Activated CD8-positive, alpha-beta T cell treated with anti-CD3 and anti-CD28 coated beads, Interleukin-2, amount 10 ng/mL, durations not matched to agents 7 days and 5 days (primary cell): ENCODE data around the gene MORN3. TPM values are rescaled to one million over a fixed set of nuclear protein-coding genes. Genes with fewer than 3 reads are reported as not detected.
A peak's percentile ranks its signal among the peaks of the same experiment; 100 is the strongest.
"Not testable (repeated sequence)": the region's sequence is repeated elsewhere in the genome, so short reads cannot be mapped to it uniquely, and the experiment has no call there.

Experiments
- ATAC-seq: fragments of 150-1000 bp; cut with Tn5 transposase; one replicate; pipeline ENCODE4 v1.10.0; 2021; ENCODE audit warnings: moderate library complexity
- CTCF ChIA-PET: fragments of 350-600 bp; sonication (Branson Sonifier 250); formaldehyde crosslinking; loops from one replicate; lab custom pipeline; 2021; ENCODE audit warnings: antibody characterized with exemption; lab: Charles Lee
- POLR2A ChIA-PET: fragments of 350-600 bp; sonication (Branson Sonifier 250); formaldehyde crosslinking; loops from one replicate; lab custom pipeline; 2021; ENCODE audit warnings: antibody characterized with exemption; lab: Charles Lee
- DNase-seq: peaks from one replicate; pipeline ENCODE4 v3.0.0-alpha.2; 2020
- H3K27ac Mint-ChIP-seq: one replicate; pipeline ENCODE4 v1.8.0; 2021; ENCODE audit warnings: mild to moderate bottlenecking, mixed read lengths
- H3K27me3 Mint-ChIP-seq: one replicate; pipeline ENCODE4 v1.8.0; 2021; ENCODE audit warnings: low read depth, mixed read lengths
- H3K36me3 Mint-ChIP-seq: one replicate; pipeline ENCODE4 v1.8.0; 2021; ENCODE audit warnings: low read depth, mixed read lengths
- H3K4me1 Mint-ChIP-seq: one replicate; pipeline ENCODE4 v1.8.0; 2021; ENCODE audit warnings: low read depth, mixed read lengths
- H3K4me3 Mint-ChIP-seq: one replicate; pipeline ENCODE4 v1.8.0; 2021; ENCODE audit warnings: mild to moderate bottlenecking, mixed read lengths
- H3K9me3 Mint-ChIP-seq: one replicate; pipeline ENCODE4 v1.8.0; 2022; ENCODE audit warnings: mixed read lengths; ENCODE audit not compliant: insufficient read depth
- total RNA-seq, 2 experiments: library from RNA; stranded (reverse); gene quantifications; one replicate each; pipeline ENCODE4 v1.2.3, GENCODE V29; 2021

Gene MORN3
- total RNA-seq, 2 experiments from 2014 or later, result 0.26 to 0.37 TPM

DNA sequence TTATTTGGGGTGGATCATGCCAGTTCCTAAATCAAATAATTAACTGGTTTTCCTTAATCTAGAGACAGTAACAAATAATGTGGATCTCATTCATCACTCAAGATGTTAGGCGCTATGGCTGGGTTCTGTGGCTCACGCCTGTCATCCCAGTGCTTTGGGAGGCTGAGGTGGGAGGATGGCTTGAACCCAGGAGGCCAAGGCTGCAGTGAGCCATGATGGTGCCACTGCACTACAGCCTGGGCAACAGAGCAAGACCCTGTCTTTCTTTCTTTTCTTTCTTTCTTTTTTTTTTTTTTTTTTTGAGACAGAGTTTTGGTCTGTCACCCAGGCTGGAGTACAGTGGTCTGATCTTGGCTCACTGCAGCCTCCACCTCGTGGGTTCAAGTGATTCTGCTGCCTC is 23.3 kb upstream of the MORN3 start:
- not testable (repeated sequence) for H3K36me3 Mint-ChIP-seq, H3K4me1 Mint-ChIP-seq
- CTCF ChIA-PET, result interaction anchor here (2.5 to 4.8 kb wide), 3 partner anchors 19 to 101 kb away, joined by 11 to 36 read pairs (median 28); partner anchors contain the start of genes RHOF and TMEM120B

DNA sequence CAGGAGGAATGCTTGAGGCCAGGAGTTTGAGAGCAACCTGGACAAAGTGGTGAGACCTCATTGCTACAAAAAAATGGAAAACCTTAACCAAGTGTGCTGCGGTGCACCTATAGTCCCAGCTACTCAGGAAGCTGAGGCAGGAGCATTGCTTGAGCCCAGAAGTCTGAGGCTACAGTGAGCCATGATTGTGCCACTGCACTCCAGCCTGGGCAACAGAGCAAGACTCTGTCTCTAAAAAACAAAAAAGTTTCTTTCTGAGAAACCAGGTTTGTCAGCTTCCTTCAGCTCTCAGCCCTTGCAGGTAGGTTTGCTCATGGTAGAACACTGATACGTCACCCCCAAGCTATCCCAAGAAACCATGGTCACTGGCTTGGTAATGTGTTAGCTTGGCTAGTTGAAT is 20.0 kb upstream of the MORN3 start:
- ChIA-PET CTCF (interaction anchor here (0.9 to 3.8 kb wide), 5 partner anchors 18 to 122 kb away, joined by 3 to 19 read pairs (median 3); partner anchors contain the start of gene RHOF), POLR2A (no interaction called here)
- no peaks in the 10 kb centered on the region for H3K9me3 Mint-ChIP-seq
- no peaks in the 10 kb centered on the region for H3K27me3 Mint-ChIP-seq
- no peak overlapping the region for H3K27ac Mint-ChIP-seq
- no peak overlapping the region for H3K4me3 Mint-ChIP-seq
- DNase-seq (no peak), ATAC-seq (no peak)
- peaks cover 14% of the 10 kb centered on the region for H3K4me1 Mint-ChIP-seq
- peaks cover 3% of the 10 kb centered on the region for H3K36me3 Mint-ChIP-seq

More for the DNA sequence above, 23.3 kb upstream of the MORN3 start:
- H3K4me3 Mint-ChIP-seq, POLR2A ChIA-PET, H3K9me3 Mint-ChIP-seq, H3K27ac Mint-ChIP-seq, DNase-seq, ATAC-seq, H3K27me3 Mint-ChIP-seq: not testable (repeated sequence)

DNA sequence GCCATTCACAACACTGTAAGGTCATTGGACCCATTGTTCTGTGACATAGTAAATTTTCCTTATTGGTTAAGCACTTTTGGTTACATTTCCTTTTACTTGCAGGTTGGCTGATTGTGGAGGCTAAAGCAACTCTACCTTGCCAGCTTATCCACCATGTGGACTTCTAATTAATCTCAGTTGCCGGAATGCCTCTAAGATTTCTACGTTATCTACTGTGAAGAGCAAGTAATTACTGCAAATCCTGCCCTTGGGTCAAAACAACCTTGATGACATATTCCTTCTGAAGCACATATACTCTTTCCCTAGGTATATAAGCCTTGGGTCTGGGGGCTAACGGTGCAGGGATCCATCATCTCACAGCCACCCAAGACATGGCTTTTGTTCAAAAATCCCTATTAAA is 19.5 kb upstream of the MORN3 start:
- H3K9me3 Mint-ChIP-seq, result no peaks in the 10 kb centered on the region
- peak overlapping the region; percentile 34 for H3K27ac Mint-ChIP-seq
- DNase-seq (no peak), ATAC-seq (no peak)
- CTCF ChIA-PET, result interaction anchor here (0.9 to 3.8 kb wide), 5 partner anchors 17 to 123 kb away, joined by 3 to 19 read pairs (median 3); partner anchors contain the start of gene RHOF
- H3K4me3 Mint-ChIP-seq, result no peak overlapping the region
- POLR2A ChIA-PET, result no interaction called here
- peaks cover 3% of the 10 kb centered on the region for H3K36me3 Mint-ChIP-seq
- no peaks in the 10 kb centered on the region for H3K27me3 Mint-ChIP-seq
- H3K4me1 Mint-ChIP-seq, result peaks cover 14% of the 10 kb centered on the region

DNA sequence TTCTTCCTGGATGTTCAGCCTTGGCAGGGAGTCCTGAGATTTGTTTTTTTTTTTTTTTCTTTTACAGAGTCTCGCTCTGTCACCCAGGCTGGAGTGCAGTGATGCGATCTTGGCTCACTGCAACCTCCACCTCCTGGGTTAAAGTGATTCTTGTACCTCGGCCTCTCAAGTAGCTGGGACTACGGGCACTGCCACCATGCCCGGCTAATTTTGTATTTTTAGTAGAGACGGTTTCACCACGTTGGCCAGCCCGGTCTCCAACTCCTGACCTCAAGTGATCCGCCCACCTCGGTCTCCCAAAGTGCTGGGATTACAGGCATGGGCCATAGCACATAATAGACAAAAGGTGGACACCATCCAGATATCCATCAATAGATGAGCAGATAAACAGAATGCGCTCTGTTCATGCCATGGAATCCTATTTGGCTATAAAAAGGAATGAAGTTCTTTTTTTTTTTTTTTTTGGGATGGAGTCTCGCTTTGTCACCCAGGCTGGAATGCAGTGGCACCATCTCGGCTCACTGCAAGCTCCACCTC is 10.3 kb upstream of the MORN3 start:
- H3K4me3 Mint-ChIP-seq, H3K9me3 Mint-ChIP-seq, H3K36me3 Mint-ChIP-seq, ATAC-seq, DNase-seq, H3K27ac Mint-ChIP-seq, H3K27me3 Mint-ChIP-seq: not testable (repeated sequence)
- CTCF ChIA-PET, result interaction anchor here (1.2 kb wide), 1 partner anchor 184 kb away, joined by 3 read pairs; no protein-coding TSS in a partner anchor
- H3K4me1 Mint-ChIP-seq, result peaks cover 14% of the 10 kb centered on the region
- POLR2A ChIA-PET, result interaction anchor here (0.7 to 0.9 kb wide), 3 partner anchors 53 to 440 kb away, joined by 3 to 5 read pairs (median 3); no protein-coding TSS in a partner anchor

DNA sequence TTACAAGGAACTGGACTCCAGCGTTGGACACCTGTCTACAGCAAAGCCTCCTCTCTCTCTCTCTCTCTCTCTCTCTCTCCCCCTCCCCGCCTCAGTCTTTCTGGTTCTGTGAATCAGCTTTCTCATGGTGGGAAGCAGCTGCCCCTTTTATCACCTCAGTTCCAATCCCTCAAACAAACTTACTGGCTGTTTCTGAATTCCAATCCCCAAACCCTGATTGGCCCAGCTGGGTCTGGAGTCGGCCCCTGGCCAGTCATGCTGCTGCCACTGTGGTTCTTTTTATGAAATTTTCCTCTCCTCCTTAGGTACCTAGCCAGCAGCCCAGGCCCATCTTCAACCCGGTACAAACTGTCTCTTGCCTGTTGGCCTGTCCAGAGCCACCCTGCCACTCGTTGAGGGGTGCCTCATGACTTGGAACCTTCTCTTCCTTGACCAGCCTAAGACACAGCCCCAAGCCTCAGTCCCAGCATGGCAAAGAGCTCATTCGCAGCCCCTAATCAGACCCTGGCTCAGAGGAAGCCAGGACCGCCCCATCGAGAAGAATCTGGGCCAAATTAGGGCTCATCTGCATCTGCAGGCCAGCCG is 9.4 kb upstream of the MORN3 start:
- no peak for DNase-seq
- Mint-ChIP-seq H3K36me3 (peaks cover 7% of the 10 kb centered on the region), H3K4me3 (peak overlapping the region; percentile 30), H3K9me3 (no peaks in the 10 kb centered on the region), H3K27me3 (no peaks in the 10 kb centered on the region), H3K4me1 (peaks cover 19% of the 10 kb centered on the region), H3K27ac (peak overlapping the region; percentile 79)
- ChIA-PET CTCF (interaction anchor here (1.2 kb wide), 1 partner anchor 183 kb away, joined by 3 read pairs; no protein-coding TSS in a partner anchor), POLR2A (interaction anchor here (0.9 kb wide), 1 partner anchor 52 kb away, joined by 3 read pairs; no protein-coding TSS in a partner anchor)
- no peak for ATAC-seq

DNA sequence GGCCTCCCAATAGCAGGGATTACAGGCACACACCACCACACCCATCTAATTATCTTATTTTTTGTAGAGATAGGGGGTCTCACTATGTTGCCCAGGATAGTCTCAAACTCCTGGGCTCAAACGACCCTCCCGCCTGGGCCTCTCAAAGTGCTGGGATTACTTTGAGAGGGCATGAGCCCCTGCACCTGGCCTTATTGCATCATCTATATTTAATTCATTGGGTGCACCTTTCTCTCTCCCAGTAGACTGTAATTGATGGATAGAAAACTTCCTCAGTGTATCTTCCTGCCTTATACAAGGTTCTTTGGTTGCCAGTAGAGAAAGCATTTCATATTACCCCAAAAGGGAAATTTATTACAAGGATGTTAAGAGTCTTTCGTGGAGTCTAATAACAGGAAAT is 8.9 kb upstream of the MORN3 start:
- no peaks in the 10 kb centered on the region for H3K9me3 Mint-ChIP-seq
- POLR2A ChIA-PET, result no interaction called here
- peak overlapping the region; percentile 57 for H3K27ac Mint-ChIP-seq
- CTCF ChIA-PET, result interaction anchor here (1.2 kb wide), 1 partner anchor 183 kb away, joined by 3 read pairs; no protein-coding TSS in a partner anchor
- H3K4me1 Mint-ChIP-seq, result peaks cover 24% of the 10 kb centered on the region
- no peak overlapping the region for H3K4me3 Mint-ChIP-seq
- no peaks in the 10 kb centered on the region for H3K27me3 Mint-ChIP-seq
- ATAC-seq, result no peak
- DNase-seq, result no peak
- H3K36me3 Mint-ChIP-seq, result peaks cover 7% of the 10 kb centered on the region

DNA sequence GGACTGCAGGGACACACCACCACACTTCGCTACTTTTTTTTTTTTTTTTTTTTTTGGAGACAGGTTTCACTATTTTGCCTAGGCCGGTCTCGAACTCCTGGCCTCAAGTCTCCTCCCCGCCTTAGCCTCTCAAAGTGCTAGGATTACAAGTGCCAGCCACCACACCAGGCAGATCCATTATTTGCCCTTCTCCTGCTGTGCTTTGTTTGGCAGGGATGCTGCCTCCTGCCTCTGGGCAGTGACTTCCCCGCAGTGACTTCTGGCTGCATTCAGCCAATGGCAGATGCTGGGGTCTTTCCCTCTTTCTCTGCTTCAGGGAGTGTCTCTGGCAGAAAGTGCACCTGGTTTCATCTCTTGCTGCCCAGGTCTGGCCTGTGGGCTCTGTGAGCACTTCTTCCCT is 6.7 kb upstream of the MORN3 start:
- no peak overlapping the region for H3K27ac Mint-ChIP-seq
- POLR2A ChIA-PET, result no interaction called here

DNA sequence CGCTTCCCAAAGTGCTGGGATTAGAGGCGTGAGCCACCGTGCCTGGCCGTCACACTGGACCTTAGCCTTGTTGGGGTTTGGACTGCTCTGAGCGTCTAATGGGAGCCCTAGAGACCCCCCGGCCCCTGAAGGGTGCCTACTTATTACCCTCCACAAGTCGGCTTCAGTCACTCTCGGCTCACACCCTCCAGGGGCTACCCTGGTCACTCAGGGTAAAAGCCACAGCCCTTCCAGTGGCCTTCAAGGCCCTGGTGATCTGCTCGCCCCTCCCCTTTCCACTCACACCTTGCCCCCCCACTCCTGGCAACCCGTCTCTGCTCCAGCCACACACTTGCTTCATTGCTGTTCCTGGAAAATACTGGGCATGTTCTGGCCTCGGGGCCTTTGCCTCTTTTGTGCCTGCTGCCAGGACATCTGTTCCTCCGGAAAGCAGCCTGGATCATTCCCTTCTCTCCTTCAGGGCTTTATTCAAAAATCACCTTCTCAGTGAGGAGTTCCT is 3.6 kb upstream of the MORN3 start:
- CTCF ChIA-PET, result interaction anchor here (1.8 to 5.4 kb wide), 4 partner anchors 14 to 195 kb away, joined by 5 to 98 read pairs (median 17); partner anchors contain the start of gene ORAI1
- H3K9me3 Mint-ChIP-seq, result no peaks in the 10 kb centered on the region
- peak overlapping the region; percentile 96 for H3K27ac Mint-ChIP-seq
- peaks cover 4% of the 10 kb centered on the region for H3K36me3 Mint-ChIP-seq
- no peaks in the 10 kb centered on the region for H3K27me3 Mint-ChIP-seq
- peaks cover 37% of the 10 kb centered on the region for H3K4me1 Mint-ChIP-seq
- ATAC-seq, result peak; percentile 3
- POLR2A ChIA-PET, result interaction anchor here (0.6 to 2.4 kb wide), 3 partner anchors 15 to 46 kb away, joined by 3 to 39 read pairs (median 3); partner anchors contain the start of gene ORAI1
- DNase-seq, result no peak
- H3K4me3 Mint-ChIP-seq, result peak overlapping the region; percentile 82

More for the DNA sequence above, 6.7 kb upstream of the MORN3 start:
- Mint-ChIP-seq H3K4me1 (peaks cover 35% of the 10 kb centered on the region), H3K9me3 (no peaks in the 10 kb centered on the region), H3K36me3 (peaks cover 7% of the 10 kb centered on the region), H3K27me3 (no peaks in the 10 kb centered on the region), H3K4me3 (no peak overlapping the region)
- DNase-seq (no peak), ATAC-seq (no peak)
- CTCF ChIA-PET, result interaction anchor here (0.7 kb wide), 1 partner anchor 177 kb away, joined by 3 read pairs; no protein-coding TSS in a partner anchor

DNA sequence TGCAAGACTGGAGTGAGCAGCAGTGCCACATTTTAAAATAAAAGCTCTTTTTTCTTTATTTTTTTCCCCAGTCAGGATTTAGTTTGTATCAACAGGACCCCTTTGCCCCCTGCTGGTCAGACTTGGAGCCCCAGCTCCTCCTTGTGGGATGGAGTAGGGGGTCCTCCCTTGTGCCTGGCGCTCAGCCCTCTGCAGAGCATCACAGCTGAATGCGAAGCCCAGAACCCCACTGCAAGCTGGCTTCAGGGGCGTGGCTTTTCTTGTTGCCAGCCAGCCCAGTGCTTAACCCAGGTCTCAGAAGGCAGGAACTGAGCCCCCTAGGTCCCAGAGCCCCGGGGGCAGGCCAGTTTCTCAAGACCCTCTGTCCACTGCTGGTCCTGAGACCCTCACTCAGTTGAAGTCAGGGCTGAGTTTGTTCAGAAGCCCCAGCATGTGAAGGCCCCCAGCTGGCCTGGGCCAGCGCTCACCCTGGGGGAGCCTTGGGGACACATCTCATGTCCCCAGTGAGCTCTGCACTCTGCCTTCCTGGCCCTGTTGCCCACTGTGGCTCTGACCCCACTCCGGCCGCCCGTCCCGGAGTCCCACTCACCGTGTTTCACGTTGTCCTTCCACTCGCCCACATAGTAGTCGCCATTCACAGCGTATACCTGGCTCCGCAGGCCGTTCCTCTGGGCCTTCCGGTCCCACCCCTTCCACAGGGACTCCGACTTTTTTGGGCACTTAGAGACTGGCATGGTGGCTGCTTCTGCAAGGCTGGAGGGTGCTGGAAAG is 519 bp downstream of the MORN3 start:
- Mint-ChIP-seq H3K9me3 (no peaks in the 10 kb centered on the region), H3K27ac (peak overlapping the region; percentile 61), H3K27me3 (no peaks in the 10 kb centered on the region), H3K36me3 (peaks cover 27% of the 10 kb centered on the region), H3K4me1 (peaks cover 66% of the 10 kb centered on the region), H3K4me3 (no peak overlapping the region)
- ATAC-seq, result no peak
- ChIA-PET CTCF (interaction anchor here (0.6 to 5.4 kb wide), 39 partner anchors 9 to 190 kb away, joined by 3 to 98 read pairs (median 5); partner anchors contain the start of gene ORAI1), POLR2A (interaction anchor here (0.6 to 3.0 kb wide), 6 partner anchors 42 to 170 kb away, joined by 3 to 24 read pairs (median 4); partner anchors contain the start of gene ORAI1)
- DNase-seq, result peak; percentile 63

DNA sequence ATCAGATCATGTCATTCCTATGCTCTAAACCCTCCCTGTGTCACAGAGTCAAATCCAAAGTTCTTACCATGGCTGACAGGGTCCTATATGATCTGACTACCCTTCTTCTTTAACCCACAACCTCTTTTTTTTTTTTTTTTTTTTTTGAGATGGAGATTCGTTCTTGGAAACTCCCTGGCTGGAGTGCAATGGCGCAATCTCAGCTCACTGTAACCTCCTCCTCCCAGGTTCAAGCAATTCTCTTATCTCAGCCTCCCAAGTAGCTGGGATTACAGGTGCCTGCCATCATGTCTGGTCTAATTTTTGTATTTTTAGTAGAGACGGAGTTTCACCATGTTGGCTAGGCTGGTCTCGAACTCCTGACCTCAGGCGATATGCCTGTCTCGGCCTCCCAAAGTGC is 2.6 kb downstream of the MORN3 start:
- H3K36me3 Mint-ChIP-seq, result peaks cover 30% of the 10 kb centered on the region
- DNase-seq, ATAC-seq, POLR2A ChIA-PET, H3K9me3 Mint-ChIP-seq, H3K27me3 Mint-ChIP-seq: not testable (repeated sequence)
- H3K4me3 Mint-ChIP-seq, result peak overlapping the region; percentile 61
- CTCF ChIA-PET, result interaction anchor here (0.9 to 3.5 kb wide), 4 partner anchors 20 to 114 kb away, joined by 3 to 54 read pairs (median 6); partner anchors contain the start of gene ORAI1
- H3K4me1 Mint-ChIP-seq, result peaks cover 71% of the 10 kb centered on the region
- peak overlapping the region; percentile 77 for H3K27ac Mint-ChIP-seq

DNA sequence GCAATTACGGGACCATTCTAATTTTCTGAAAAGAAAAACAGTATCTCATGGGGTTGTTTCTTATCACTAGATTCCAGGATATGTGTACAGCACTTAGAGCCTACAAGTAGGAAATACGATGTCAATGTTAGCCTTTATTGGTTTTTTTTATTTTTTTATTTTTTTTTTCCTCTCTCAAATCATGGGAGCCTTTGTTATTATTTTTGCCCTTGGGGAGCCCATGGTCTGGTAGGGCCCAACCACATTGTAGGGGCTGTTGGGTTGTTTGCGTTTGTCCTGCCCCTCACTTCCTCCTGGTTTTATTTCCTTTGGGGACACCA is 5.9 kb downstream of the MORN3 start:
- Mint-ChIP-seq H3K27me3 (no peaks in the 10 kb centered on the region), H3K4me1 (peaks cover 90% of the 10 kb centered on the region), H3K9me3 (no peaks in the 10 kb centered on the region), H3K4me3 (peak overlapping the region; percentile 95), H3K27ac (peak overlapping the region; percentile 95), H3K36me3 (peaks cover 26% of the 10 kb centered on the region)
- DNase-seq (no peak), ATAC-seq (no peak)
- POLR2A ChIA-PET, result interaction anchor here (1.0 to 1.5 kb wide), 4 partner anchors 26 to 37 kb away, joined by 3 to 13 read pairs (median 4); partner anchors contain the start of gene ORAI1
- CTCF ChIA-PET, result no interaction called here
